Measurements from ENCODE around the gene TAF4B.

The TAF4B gene

GRCh38 chr18:26414901-26415440 is 188.7 kb downstream of the TAF4B start:
- no peak for TF ChIP-seq CTCF (IDR thresholded peaks at IDR 0.05; ENCODE audit: low read length)
- TF ChIP-seq EZH2 (IDR thresholded peaks at IDR 0.05; ENCODE audit: borderline replicate concordance, low read length), result no peak
- Histone ChIP-seq H4K20me1 (ENCODE audit: insufficient read depth, low read length) (no peaks in the 10 kb centered on the region), H2AFZ (ENCODE audit: low read length) (no peak overlapping the region), H3K36me3 (ENCODE audit: insufficient read depth, low read length) (no peaks in the 10 kb centered on the region), H3K27ac (ENCODE audit: low read depth, low read length, poor library complexity, severe bottlenecking) (no peak overlapping the region), H3K9ac (ENCODE audit: low read length) (no peak overlapping the region), H3K79me2 (ENCODE audit: insufficient read depth, low read length) (no peaks in the 10 kb centered on the region), H3F3A (ENCODE audit: insufficient read depth, low read length) (no peaks in the 10 kb centered on the region), H3K4me3 (ENCODE audit: low read depth, low read length, poor library complexity, severe bottlenecking) (no peak overlapping the region), H3K9me3 (ENCODE audit: low read length) (no peaks in the 10 kb centered on the region), H3K27me3 (ENCODE audit: insufficient read depth, low read length) (no peaks in the 10 kb centered on the region), H3K9me2 (ENCODE audit: low read depth, low read length) (no peaks in the 10 kb centered on the region), H3K4me1 (ENCODE audit: insufficient read depth, low read length, severe bottlenecking) (no peaks in the 10 kb centered on the region), H3K4me2 (ENCODE audit: low read length) (no peak overlapping the region)

DNA sequence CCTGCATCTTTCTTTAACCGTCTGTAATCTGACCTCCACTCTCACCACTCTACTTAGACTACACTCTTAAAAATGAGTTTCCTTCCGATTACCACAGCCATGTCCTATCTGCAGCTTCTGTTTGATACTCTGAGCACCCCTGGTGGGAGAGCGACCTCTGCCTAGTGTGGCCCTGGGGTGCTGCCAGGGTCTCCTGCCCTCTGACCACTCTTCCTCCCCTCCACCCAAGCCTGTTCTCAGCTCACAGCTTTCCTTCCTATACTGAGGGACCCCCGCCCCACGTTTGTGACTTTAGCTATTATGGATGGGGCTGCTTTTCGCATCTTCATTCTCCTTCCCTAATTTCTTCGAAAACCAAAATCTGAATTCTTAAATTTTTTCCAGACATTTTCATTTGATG is 189.4 kb downstream of the TAF4B start:
- Histone ChIP-seq H3K4me3 (ENCODE audit: low read depth, low read length, poor library complexity, severe bottlenecking) (no peak overlapping the region), H3K4me1 (ENCODE audit: insufficient read depth, low read length, severe bottlenecking) (no peaks in the 10 kb centered on the region), H3F3A (ENCODE audit: insufficient read depth, low read length) (no peaks in the 10 kb centered on the region), H3K36me3 (ENCODE audit: insufficient read depth, low read length) (no peaks in the 10 kb centered on the region), H3K9ac (ENCODE audit: low read length) (no peak overlapping the region), H3K9me2 (ENCODE audit: low read depth, low read length) (no peaks in the 10 kb centered on the region), H3K4me2 (ENCODE audit: low read length) (no peak overlapping the region), H4K20me1 (ENCODE audit: insufficient read depth, low read length) (no peaks in the 10 kb centered on the region), H3K27me3 (ENCODE audit: insufficient read depth, low read length) (no peaks in the 10 kb centered on the region), H3K27ac (ENCODE audit: low read depth, low read length, poor library complexity, severe bottlenecking) (no peak overlapping the region), H2AFZ (ENCODE audit: low read length) (no peak overlapping the region), H3K79me2 (ENCODE audit: insufficient read depth, low read length) (no peaks in the 10 kb centered on the region), H3K9me3 (ENCODE audit: low read length) (no peaks in the 10 kb centered on the region)
- no peak for TF ChIP-seq EZH2 (IDR thresholded peaks at IDR 0.05; ENCODE audit: borderline replicate concordance, low read length)
- no peak for TF ChIP-seq CTCF (IDR thresholded peaks at IDR 0.05; ENCODE audit: low read length)

GRCh38 chr18:26416652-26417150 is 190.5 kb downstream of the TAF4B start:
- TF ChIP-seq CTCF (IDR thresholded peaks at IDR 0.05; ENCODE audit: low read length) (no peak), EZH2 (IDR thresholded peaks at IDR 0.05; ENCODE audit: borderline replicate concordance, low read length) (no peak)
- no peak overlapping the region for H3K27ac ChIP-seq (ENCODE audit: low read depth, low read length, poor library complexity, severe bottlenecking)
- H3K4me2 ChIP-seq (ENCODE audit: low read length), result no peak overlapping the region
- H3K9me2 ChIP-seq (ENCODE audit: low read depth, low read length), result no peaks in the 10 kb centered on the region
- no peaks in the 10 kb centered on the region for H3F3A ChIP-seq (ENCODE audit: insufficient read depth, low read length)
- no peaks in the 10 kb centered on the region for H3K79me2 ChIP-seq (ENCODE audit: insufficient read depth, low read length)
- no peaks in the 10 kb centered on the region for H4K20me1 ChIP-seq (ENCODE audit: insufficient read depth, low read length)
- no peak overlapping the region for H3K4me3 ChIP-seq (ENCODE audit: low read depth, low read length, poor library complexity, severe bottlenecking)
- H3K9me3 ChIP-seq (ENCODE audit: low read length), result no peaks in the 10 kb centered on the region
- H3K27me3 ChIP-seq (ENCODE audit: insufficient read depth, low read length), result no peaks in the 10 kb centered on the region
- no peaks in the 10 kb centered on the region for H3K36me3 ChIP-seq (ENCODE audit: insufficient read depth, low read length)
- no peak overlapping the region for H2AFZ ChIP-seq (ENCODE audit: low read length)
- no peaks in the 10 kb centered on the region for H3K4me1 ChIP-seq (ENCODE audit: insufficient read depth, low read length, severe bottlenecking)
- H3K9ac ChIP-seq (ENCODE audit: low read length), result no peak overlapping the region

Measured in OCI-LY1 (cell line).